GM11168 (cell line): ENCODE results near the gene MEX3A.
"Not testable (repeated sequence)": the region's sequence is repeated elsewhere in the genome, so short reads cannot be mapped to it uniquely, and the experiment has no call there.

Source experiments
- in situ Hi-C: fragments of 300-500 bp; cut with MboI; formaldehyde crosslinking; loops from one replicate; pipeline ENCODE4 v1.12.0; 2022; ENCODE audit warnings: low sequenced_read_pairs; ENCODE audit not compliant: unreplicated experiment

MEX3A gene

GRCh38 chr1:156081180-156081916, 917 bp downstream of the MEX3A start:
- in situ Hi-C loops, result no loop called here

DNA sequence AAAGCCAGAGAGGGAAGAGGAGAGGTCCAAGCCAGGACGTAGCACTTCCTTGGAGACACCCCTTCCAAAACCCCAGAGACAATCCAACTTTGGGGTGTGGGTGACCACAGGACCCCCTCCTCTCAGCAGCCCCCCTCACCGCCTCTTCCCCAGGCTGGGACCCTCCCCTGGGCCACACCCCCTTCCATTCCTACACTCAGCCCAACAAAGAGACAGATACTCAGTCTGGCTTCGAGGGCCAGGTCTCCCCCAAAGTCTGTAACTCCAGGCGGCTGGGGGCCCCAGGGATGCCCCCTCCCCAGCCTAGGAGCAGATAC, 1.4 kb downstream of the MEX3A start:
- in situ Hi-C loops, result no loop called here

DNA sequence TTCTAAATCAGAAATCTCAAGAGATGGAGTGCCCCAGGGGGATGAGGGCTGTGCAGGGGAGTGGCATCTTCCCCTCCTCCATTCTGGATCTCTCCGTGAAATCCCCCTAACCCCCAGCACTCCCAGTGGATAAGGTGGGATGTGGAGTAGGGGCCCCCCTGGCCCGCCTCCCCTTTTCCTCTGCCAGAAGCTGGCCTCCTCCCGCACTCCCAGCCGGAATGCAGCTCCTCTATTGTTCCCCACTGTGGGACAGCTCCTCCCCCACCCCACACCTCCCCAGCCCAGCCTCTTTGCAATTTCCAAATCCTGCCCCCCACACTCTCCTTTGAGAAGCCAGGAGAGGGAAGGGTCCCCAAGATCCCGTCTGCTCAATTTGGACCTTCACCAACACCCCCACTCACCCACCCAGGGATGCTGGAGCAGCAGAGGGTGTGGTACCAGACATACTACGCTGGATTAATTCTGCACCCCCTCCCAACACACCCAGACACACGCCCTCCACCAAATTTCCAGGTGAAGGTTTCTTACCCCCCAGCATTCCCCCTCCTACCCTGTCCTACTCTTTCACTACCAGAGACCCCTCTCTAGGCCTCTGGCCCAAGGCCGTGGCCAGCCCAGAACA, 1.9 kb downstream of the MEX3A start:
- in situ Hi-C loops, result no loop called here

DNA sequence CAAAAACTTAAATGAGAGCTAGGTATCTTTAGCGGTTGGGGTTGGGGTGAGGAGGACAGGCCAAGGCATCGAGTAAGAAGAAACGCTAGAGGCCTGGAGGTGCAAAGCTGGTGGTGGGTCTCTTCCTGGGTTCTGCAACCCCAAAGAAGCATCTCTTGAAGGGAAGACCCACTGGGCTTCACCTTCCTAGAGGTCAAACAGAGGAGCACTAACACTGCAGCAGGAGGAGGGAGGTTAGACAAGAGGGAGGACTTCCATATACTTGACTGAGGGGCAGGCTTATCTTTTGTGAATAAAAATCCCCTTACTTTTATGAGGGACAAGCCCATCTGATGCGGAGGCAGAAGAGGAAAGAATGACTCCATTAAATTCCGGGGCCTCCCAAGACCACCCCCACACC, 2.5 kb downstream of the MEX3A start:
- in situ Hi-C loops, result no loop called here

DNA sequence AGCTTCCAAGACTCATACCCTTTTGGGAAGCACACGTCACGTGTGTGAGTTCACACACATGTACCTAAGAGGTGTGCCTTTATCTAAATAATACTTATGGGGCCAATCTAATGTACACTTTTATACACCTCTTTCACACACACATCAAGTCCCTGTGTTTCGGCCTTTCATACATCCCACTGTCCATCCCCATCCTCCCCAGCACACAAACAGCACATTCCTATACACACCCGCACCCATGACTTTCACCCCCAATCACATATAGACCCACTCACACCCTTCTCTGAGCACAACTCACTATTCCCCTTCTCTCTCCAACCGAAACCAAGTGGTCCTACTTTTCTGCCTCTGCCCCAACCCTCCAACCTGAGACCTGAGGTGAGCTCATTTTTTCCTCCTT, 3.5 kb downstream of the MEX3A start:
- in situ Hi-C loops, result no loop called here

DNA sequence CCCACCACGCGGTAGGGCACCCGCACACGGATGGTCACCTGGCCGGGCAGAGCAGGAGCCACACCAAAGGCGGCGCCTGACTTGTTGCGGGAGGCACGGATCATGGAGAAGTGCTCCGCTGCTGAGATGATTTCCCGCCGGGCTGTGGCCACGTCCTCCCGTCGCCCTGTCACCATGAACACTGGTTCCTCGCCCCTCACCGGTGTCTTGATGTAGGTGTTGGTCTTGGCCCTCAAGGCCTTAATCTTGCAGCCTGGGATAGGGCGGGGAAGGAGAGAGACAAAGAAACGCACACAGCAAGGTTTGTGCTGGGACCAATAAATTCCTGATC, 4.9 kb downstream of the MEX3A start:
- in situ Hi-C loops, result no loop called here

DNA sequence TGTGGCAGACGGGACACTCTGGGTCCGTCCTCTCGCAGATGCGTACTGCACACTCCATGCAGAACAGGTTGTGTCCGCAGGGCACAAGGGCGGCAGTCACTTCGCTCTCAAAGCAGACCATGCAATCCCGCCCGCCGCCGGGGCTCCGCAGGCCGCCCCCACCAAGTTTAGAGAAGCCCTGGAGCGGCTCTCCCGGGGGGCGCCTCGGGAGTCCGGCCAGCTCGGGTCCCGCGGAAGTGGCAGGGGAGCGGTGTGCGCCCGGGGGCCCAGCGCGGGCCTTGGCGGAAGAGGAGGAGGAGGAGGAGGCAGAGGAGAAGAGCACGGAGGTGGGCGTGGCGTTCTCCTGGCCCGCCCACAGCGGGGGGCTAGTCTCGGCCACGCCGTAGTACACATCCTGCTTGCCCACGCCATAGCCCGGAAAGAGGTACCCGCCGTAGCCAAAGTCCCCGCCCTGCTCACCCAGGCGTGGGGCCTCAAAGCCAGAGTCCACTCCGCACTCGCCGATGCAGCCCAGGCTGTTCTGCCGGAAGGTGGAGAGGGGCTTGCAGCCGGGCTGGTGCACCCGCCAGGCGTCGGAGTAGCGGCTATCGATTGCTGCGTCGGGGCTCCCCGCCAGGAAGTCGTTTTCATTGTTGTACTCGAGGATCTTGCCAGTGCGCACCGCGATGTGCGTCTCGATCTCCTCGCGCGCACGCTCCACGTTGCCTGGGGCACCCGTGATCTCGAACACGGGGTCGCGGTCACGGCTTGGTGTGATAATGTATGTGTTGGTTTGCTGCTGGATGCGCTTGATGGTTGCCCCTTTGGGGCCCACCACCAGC, 5.4 kb downstream of the MEX3A start:
- in situ Hi-C loops, result no loop called here

DNA sequence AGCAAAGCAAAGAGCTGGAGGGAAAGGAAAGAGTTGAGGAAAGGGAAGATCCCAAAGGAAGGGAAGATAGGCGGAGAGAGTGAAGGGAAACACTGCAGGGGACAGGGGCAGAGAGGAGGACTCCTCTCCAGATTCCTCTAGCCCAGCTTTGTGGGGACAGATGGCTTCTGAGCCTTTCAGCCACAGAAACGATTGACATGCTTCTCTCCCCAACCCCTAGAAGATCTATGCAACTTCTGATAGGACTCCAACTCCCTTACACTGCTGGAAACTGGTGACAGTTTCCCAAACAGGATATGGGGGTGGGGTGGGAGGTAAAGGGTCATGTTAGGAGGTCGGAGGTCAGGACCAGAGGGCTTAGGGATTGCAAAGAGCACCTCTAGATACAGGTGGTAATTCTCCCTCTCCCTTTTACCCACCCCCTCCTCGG, 6.5 kb downstream of the MEX3A start:
- in situ Hi-C loops, result no loop called here

GRCh38 chr1:156075162-156075561, 7.1 kb downstream of the MEX3A start:
- in situ Hi-C loops, result no loop called here

DNA sequence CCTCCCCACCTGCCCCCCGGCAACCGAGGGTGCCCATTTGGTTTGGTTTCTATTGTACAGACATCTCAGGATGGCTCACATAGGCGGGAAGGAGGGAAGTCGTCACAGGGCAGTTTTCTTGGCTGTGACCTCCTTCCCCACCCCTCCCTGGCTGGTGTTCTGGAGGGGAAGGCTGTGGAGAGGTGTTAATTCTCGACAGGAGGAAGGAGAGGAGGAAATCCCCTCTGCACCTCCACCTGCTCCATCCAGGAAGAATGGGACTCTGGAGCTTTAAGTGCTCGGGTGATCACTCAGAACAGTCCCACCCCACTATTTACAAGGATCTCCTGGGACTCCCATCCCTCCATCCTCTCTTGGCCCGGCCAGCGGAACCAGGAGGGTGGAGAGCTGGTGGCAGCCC, 7.6 kb downstream of the MEX3A start:
- in situ Hi-C loops, result no loop called here

DNA sequence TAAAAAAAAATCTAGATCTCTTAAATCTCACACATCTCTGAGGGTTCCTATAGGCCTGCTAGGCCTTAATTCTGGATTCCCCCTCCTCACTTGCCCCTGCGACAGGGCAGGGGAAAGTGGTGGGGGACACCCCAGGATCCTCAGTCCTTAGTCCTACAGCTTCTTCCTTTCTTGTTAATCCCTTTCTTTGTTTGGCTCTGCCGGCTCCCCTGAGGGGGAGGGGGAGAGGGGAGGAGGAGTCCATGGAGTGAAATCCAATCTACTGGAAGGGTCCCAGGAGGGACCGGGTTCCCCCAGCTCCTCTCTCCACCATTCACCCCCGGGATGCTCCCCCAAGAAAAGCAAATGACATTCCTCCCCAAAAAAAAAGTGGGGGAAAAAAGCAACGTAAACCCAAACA, 8.5 kb downstream of the MEX3A start:
- in situ Hi-C loops, result no loop called here

DNA sequence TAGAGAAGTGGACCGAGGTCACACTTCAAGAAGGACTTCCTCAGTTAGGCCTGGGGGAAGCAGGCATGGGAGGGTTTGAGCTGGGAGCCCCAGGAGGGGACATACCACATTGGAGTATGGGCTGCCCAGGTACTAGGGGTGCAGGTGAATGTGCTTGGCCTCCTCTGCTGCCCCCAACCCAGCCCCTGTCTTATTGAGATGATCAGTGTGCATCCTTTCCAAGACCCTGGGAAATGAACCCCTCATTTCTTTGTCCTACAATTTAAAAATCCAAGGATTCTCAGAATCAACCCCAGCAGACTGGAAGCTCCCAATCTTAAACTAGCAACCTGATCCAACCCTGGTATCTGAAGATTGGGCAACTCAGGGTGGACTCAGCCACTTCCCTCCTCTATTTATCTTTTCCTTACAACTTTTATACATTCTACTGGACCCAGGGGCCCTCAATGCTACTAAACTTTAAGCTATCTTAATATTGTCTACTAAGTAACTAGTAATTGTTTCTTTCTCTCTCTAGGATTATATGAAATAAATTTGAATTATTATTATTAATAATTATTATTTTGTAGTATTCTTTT, 9.1 kb downstream of the MEX3A start:
- in situ Hi-C loops, result no loop called here

- in situ Hi-C loops, result no loop called here
Measured at GRCh38 chr1:156072251-156072650, 10.0 kb downstream of the MEX3A start.

GRCh38 chr1:156071332-156071816, 10.9 kb downstream of the MEX3A start:
- in situ Hi-C loops, result not testable (repeated sequence)

- in situ Hi-C loops, result no loop called here
Measured at GRCh38 chr1:156070548-156070947, 11.7 kb downstream of the MEX3A start.

- in situ Hi-C loops, result no loop called here
Measured at GRCh38 chr1:156069490-156070455, 12.5 kb downstream of the MEX3A start.

DNA sequence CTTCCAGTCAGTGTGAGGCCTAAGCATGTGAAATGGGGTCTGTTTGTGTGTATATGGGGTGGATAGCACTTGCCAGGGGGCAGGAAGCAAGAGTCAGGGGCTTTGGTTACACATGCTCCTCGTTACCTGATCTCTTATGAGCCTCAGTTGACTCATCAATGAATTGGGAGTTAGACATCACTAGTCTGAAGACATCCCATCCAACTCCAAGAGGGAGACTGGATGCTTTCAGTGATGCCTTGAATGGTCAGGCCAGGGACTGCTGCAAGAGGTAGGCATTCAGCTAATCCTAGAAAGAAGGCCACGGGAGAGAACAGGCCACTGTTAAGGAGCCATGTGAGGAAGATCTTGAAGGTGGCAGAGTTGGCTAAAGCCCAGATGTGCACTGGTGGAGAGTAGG, 15.0 kb downstream of the MEX3A start:
- in situ Hi-C loops, result no loop called here

DNA sequence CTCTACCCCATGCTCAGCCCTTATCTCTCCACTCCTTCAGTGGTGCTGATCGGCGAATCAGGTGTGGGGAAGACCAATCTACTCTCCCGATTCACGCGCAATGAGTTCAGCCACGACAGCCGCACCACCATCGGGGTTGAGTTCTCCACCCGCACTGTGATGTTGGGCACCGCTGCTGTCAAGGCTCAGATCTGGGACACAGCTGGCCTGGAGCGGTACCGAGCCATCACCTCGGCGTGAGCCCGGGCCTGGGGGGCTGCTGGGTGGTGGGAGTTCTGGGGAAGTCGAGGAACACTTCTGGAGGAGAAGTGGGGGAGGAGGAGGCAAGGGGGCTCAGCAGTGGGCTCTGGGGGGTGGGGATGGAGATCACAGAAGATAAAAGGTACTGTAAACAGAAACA, 16.4 kb downstream of the MEX3A start:
- in situ Hi-C loops, result no loop called here

GRCh38 chr1:156065212-156065611, 17.1 kb downstream of the MEX3A start:
- in situ Hi-C loops, result no loop called here

GRCh38 chr1:156064615-156065014, 17.6 kb downstream of the MEX3A start:
- in situ Hi-C loops, result no loop called here
